Measurements from ENCODE around the gene NPW. TPM values are rescaled to one million over a fixed set of nuclear protein-coding genes. Genes with fewer than 3 reads are reported as not detected.

NPW gene
- total and polyA plus RNA-seq, 2 donors (not counting 3 experiments of a cell fraction or from before 2014, with no cell fraction given): 0.84 to 3.3 TPM

GRCh38 chr16:1983544-1984346, 35.8 kb upstream of the NPW start, which contains the start of gene GFER:
TSS of gene GFER (plus strand) at chr16:1984193. CDS start at chr16:1984219, 26 bp downstream.
- Histone ChIP-seq H3K79me2 (ENCODE audit: control insufficient read depth, insufficient read depth, low read length) (peaks cover 5% of the 10 kb centered on the region), H3K4me2 (ENCODE audit: insufficient read depth, low read length) (peak within 1 kb of the TSS; percentile 67), H4K20me1 (replicated peaks; ENCODE audit: control insufficient read depth, extremely low read depth, insufficient read depth, low read length) (no peaks in the 10 kb centered on the region), H3K27ac (ENCODE audit: insufficient read depth, low read depth, low read length) (no peak within 1 kb of the TSS), H3K4me3 (replicated peaks in 1 of 3; ENCODE audit: insufficient read depth in 1 of 3, low read depth in 1 of 3, low read length in 3 of 3) (peak within 1 kb of the TSS; percentile 51 to 75 (median 71)), H2AFZ (ENCODE audit: low read depth, low read length) (peak within 1 kb of the TSS; percentile 90), H3K9ac (replicated peaks; ENCODE audit: extremely low read depth, insufficient read depth, low read length) (peak within 1 kb of the TSS; percentile 69), H3K9me1 (replicated peaks; ENCODE audit: control insufficient read depth, extremely low read depth, insufficient read depth, low read length) (no peaks in the 10 kb centered on the region), H3K4me1 (ENCODE audit: control insufficient read depth, extremely low read depth, insufficient read depth, low read length) (peaks cover 15% of the 10 kb centered on the region), H3K9me3 (replicated peaks; ENCODE audit: control insufficient read depth, insufficient read depth, low read length) (no peaks in the 10 kb centered on the region), H3K27me3 (ENCODE audit: control insufficient read depth in 2 of 2, insufficient read depth in 2 of 2, low read length in 2 of 2) (peaks cover 37 to 41% of the 10 kb centered on the region in 2 experiments), H3K36me3 (ENCODE audit: control insufficient read depth in 2 of 2, extremely low read depth in 1 of 2, insufficient read depth in 2 of 2, low read length in 2 of 2) (peaks cover 0 to 7% of the 10 kb centered on the region in 2 experiments)
- peak; percentile 89 for FAIRE-seq
- intact Hi-C loops (cut with micrococcal nuclease): loop anchor here (1.0 kb wide), 1 partner anchor 12 kb away; no protein-coding TSS in a partner anchor
- TF ChIP-seq MYC (IDR thresholded peaks at IDR 0.05; ENCODE audit: low read depth, low read length) (no peak), GATA2 (IDR thresholded peaks at IDR 0.05; ENCODE audit: insufficient read depth, insufficient read length, low read depth, low read length) (no peak), POLR2A (IDR thresholded peaks at IDR 0.05; ENCODE audit: low read depth, low read length) (peak; percentile 90), POLR2AphosphoS5 (IDR thresholded peaks at IDR 0.05; ENCODE audit: insufficient read depth, low read depth, low read length) (peak; percentile 94)
- TF ChIP-seq, protein P1, sequence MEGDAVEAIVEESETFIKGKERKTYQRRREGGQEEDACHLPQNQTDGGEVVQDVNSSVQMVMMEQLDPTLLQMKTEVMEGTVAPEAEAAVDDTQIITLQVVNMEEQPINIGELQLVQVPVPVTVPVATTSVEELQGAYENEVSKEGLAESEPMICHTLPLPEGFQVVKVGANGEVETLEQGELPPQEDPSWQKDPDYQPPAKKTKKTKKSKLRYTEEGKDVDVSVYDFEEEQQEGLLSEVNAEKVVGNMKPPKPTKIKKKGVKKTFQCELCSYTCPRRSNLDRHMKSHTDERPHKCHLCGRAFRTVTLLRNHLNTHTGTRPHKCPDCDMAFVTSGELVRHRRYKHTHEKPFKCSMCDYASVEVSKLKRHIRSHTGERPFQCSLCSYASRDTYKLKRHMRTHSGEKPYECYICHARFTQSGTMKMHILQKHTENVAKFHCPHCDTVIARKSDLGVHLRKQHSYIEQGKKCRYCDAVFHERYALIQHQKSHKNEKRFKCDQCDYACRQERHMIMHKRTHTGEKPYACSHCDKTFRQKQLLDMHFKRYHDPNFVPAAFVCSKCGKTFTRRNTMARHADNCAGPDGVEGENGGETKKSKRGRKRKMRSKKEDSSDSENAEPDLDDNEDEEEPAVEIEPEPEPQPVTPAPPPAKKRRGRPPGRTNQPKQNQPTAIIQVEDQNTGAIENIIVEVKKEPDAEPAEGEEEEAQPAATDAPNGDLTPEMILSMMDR (IDR thresholded peaks at IDR 0.05; ENCODE audit: extremely low read depth in 1 of 2, insufficient read depth in 1 of 2, low read depth in 1 of 2, low read length in 2 of 2): peak; percentile 18 to 54
- TF ChIP-seq, protein P2, sequence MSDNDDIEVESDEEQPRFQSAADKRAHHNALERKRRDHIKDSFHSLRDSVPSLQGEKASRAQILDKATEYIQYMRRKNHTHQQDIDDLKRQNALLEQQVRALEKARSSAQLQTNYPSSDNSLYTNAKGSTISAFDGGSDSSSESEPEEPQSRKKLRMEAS (IDR thresholded peaks at IDR 0.05; ENCODE audit: insufficient read depth, insufficient read length): no peak
- dilution Hi-C loops (cut with MboI; ENCODE audit: extremely low pct_ligation_motif_present, low sequenced_read_pairs): no loop called here
- ChIA-PET POLR2A (no interaction called here), CTCF (interaction anchor here (1.2 to 5.0 kb wide), 4 partner anchors 18 to 157 kb away, joined by 3 to 21 read pairs (median 8); no protein-coding TSS in a partner anchor)
- BruUV-seq (replicated peaks): no TSS peak
- DNase-seq (ENCODE audit: low read depth, low spot score): peak; percentile 93
